NT2/D1 (cell line): Measurements from ENCODE around the gene OSCAR.

Source experiments
- DNase-seq: peaks from one replicate; pipeline ENCODE4 v3.0.0-alpha.2; 2011; ENCODE audit warnings: low read depth, low spot score
- H3K27me3 ChIP-seq: 2 replicates; pipeline ENCODE4 v1.6.0; 2011; ENCODE audit warnings: mild to moderate bottlenecking; ENCODE audit not compliant: insufficient read length, insufficient read depth
- H3K36me3 ChIP-seq: 2 replicates; pipeline ENCODE4 v1.6.1; 2011; ENCODE audit warnings: mild to moderate bottlenecking, low read length, mixed read lengths; ENCODE audit not compliant: insufficient read depth, insufficient read length
- H3K4me1 ChIP-seq: 2 replicates; pipeline ENCODE4 v1.5.1; 2011; ENCODE audit not compliant: insufficient read depth, insufficient read length
- H3K4me3 ChIP-seq: 2 replicates; pipeline ENCODE4 v1.5.1; 2011; ENCODE audit warnings: low read depth; ENCODE audit not compliant: insufficient read length
- H3K9ac ChIP-seq: 2 replicates; pipeline ENCODE4 v1.6.0; 2011; ENCODE audit warnings: low read depth; ENCODE audit not compliant: insufficient read length
- H3K9me3 ChIP-seq: 2 replicates; pipeline ENCODE4 v1.5.1; 2011; ENCODE audit warnings: mild to moderate bottlenecking, low read length; ENCODE audit not compliant: insufficient read depth
- SUZ12 ChIP-seq: IDR thresholded peaks from 2 replicates; pipeline ENCODE4 v1.6.1; 2011; ENCODE audit not compliant: insufficient read length, insufficient read depth; ENCODE audit errors: extremely low read depth
- YY1 ChIP-seq: IDR thresholded peaks from 2 replicates; pipeline ENCODE4 v1.6.1; 2011; ENCODE audit not compliant: insufficient read length, insufficient read depth
- ZNF274 ChIP-seq: IDR thresholded peaks from 2 replicates; pipeline ENCODE4 v1.6.1; 2011; ENCODE audit warnings: mild to moderate bottlenecking, low read depth, low read length

The OSCAR gene

GRCh38 chr19:54138489-54139256 lies 38.1 kb upstream of the OSCAR start:
- Histone ChIP-seq H3K9ac (peak overlapping the region; percentile 80), H3K4me3 (peak overlapping the region; percentile 66), H3K9me3 (peaks cover under 1% of the 10 kb centered on the region; the same call in 1 of the 2 replicates), H3K27me3 (no peaks in the 10 kb centered on the region), H3K36me3 (peaks cover 52% of the 10 kb centered on the region), H3K4me1 (peaks cover 14% of the 10 kb centered on the region)
- TF ChIP-seq YY1 (no peak), ZNF274 (no peak), SUZ12 (no peak)
- no peak for DNase-seq

GRCh38 chr19:54137699-54138488 lies 37.3 kb upstream of the OSCAR start, which contains the start of gene CNOT3:
Gene CNOT3, plus strand, starts transcription at chr19:54137762. Its CDS starts 5,217 bp downstream, at chr19:54142979.
- Histone ChIP-seq H3K9me3 (peaks cover 7% of the 10 kb centered on the region; the same call in 1 of the 2 replicates), H3K4me3 (peak within 1 kb of the TSS; percentile 66), H3K9ac (peak within 1 kb of the TSS; percentile 84), H3K36me3 (peaks cover 50% of the 10 kb centered on the region), H3K4me1 (peaks cover 14% of the 10 kb centered on the region), H3K27me3 (no peaks in the 10 kb centered on the region)
- DNase-seq: no peak
- TF ChIP-seq YY1 (peak; percentile 71), ZNF274 (no peak)

- H3K27me3 ChIP-seq: no peaks in the 10 kb centered on the region
- DNase-seq: peak; percentile 98
- H3K4me3 ChIP-seq: peak overlapping the region; percentile 66
- H3K9me3 ChIP-seq: peaks cover 7% of the 10 kb centered on the region; the same call in 1 of the 2 replicates
- no peak for TF ChIP-seq YY1
- TF ChIP-seq ZNF274: no peak
- TF ChIP-seq SUZ12: no peak
- H3K4me1 ChIP-seq: peaks cover 14% of the 10 kb centered on the region
- peak overlapping the region; percentile 84 for H3K9ac ChIP-seq
- H3K36me3 ChIP-seq: peaks cover 41% of the 10 kb centered on the region
These were observed 36.5 kb upstream of the OSCAR start for GRCh38 chr19:54136864-54137698.

GRCh38 chr19:54136086-54136863 lies 35.7 kb upstream of the OSCAR start:
- Histone ChIP-seq H3K4me1 (peaks cover 14% of the 10 kb centered on the region), H3K27me3 (no peaks in the 10 kb centered on the region), H3K9me3 (peaks cover 7% of the 10 kb centered on the region; the same call in 1 of the 2 replicates), H3K4me3 (peak overlapping the region; percentile 41), H3K9ac (peak overlapping the region; percentile 84), H3K36me3 (peaks cover 41% of the 10 kb centered on the region)
- TF ChIP-seq SUZ12 (no peak), ZNF274 (no peak), YY1 (no peak)
- DNase-seq: no peak

- Histone ChIP-seq H3K9me3 (peaks cover 7% of the 10 kb centered on the region; the same call in 1 of the 2 replicates), H3K9ac (no peak overlapping the region), H3K4me3 (no peak overlapping the region), H3K27me3 (no peaks in the 10 kb centered on the region), H3K36me3 (peaks cover 35% of the 10 kb centered on the region), H3K4me1 (peaks cover 4% of the 10 kb centered on the region)
- no peak for TF ChIP-seq ZNF274
- TF ChIP-seq YY1: no peak
- no peak for TF ChIP-seq SUZ12
- DNase-seq: no peak
These were observed 33.5 kb upstream of the OSCAR start for GRCh38 chr19:54133957-54134590.
